Embryonic facial prominence (tissue), 1 donor: ENCODE measurements around the gene APOA1.

Experiments used
- DNase-seq: peaks from one replicate; pipeline ENCODE4 v3.0.0-alpha.2; 2016; ENCODE audit errors: extremely low spot score

Gene APOA1

GRCh38 chr11:116857936-116858335 is 20.5 kb upstream of the APOA1 start:
- DNase-seq = no peak

GRCh38 chr11:116857316-116857715 is 19.9 kb upstream of the APOA1 start:
- no peak for DNase-seq

GRCh38 chr11:116856423-116856822 is 19.0 kb upstream of the APOA1 start:
- no peak for DNase-seq

GRCh38 chr11:116855413-116855812 is 18.0 kb upstream of the APOA1 start:
- no peak for DNase-seq

GRCh38 chr11:116853461-116854073 is 16.1 kb upstream of the APOA1 start:
- no peak for DNase-seq

GRCh38 chr11:116852261-116853031 is 15.0 kb upstream of the APOA1 start:
- no peak for DNase-seq

GRCh38 chr11:116851626-116852025 is 14.2 kb upstream of the APOA1 start:
- no peak for DNase-seq

GRCh38 chr11:116849486-116849885 is 12.1 kb upstream of the APOA1 start:
- DNase-seq = no peak

- DNase-seq = no peak
Measured at GRCh38 chr11:116849060-116849459, 11.6 kb upstream of the APOA1 start.

GRCh38 chr11:116847612-116848011 is 10.2 kb upstream of the APOA1 start:
- no peak for DNase-seq

GRCh38 chr11:116844722-116845121 is 7.3 kb upstream of the APOA1 start:
- no peak for DNase-seq

GRCh38 chr11:116843661-116844060 is 6.2 kb upstream of the APOA1 start:
- DNase-seq = no peak

GRCh38 chr11:116842909-116843308 is 5.5 kb upstream of the APOA1 start:
- no peak for DNase-seq

- DNase-seq = no peak
Measured at GRCh38 chr11:116842117-116842516, 4.7 kb upstream of the APOA1 start.

GRCh38 chr11:116840746-116841296 is 3.4 kb upstream of the APOA1 start:
- DNase-seq = no peak

- no peak for DNase-seq
Measured at GRCh38 chr11:116840224-116840745, 2.9 kb upstream of the APOA1 start.

GRCh38 chr11:116838321-116839084 is 1.1 kb upstream of the APOA1 start:
- no peak for DNase-seq

- no peak for DNase-seq
Measured at GRCh38 chr11:116836632-116836991, 810 bp downstream of the APOA1 start.

GRCh38 chr11:116835791-116836631 is 1.4 kb downstream of the APOA1 start:
- DNase-seq = peak; percentile 84

GRCh38 chr11:116835042-116835772 is 2.2 kb downstream of the APOA1 start:
- peak; percentile 6 for DNase-seq
